ENCODE measurements around the gene COL4A6.

Gene COL4A6

GRCh38 chrX:108177351-108178142 is 260.7 kb downstream of the COL4A6 start:
- Histone ChIP-seq H3K4me3 (ENCODE audit: low read depth, low read length) (no peak overlapping the region), H3K27me3 (ENCODE audit: insufficient read depth, low read length) (no peaks in the 10 kb centered on the region), H3K27ac (ENCODE audit: low read depth, low read length) (no peak overlapping the region)

GRCh38 chrX:108173874-108174273 is 264.3 kb downstream of the COL4A6 start:
- H3K36me3 ChIP-seq (ENCODE audit: insufficient read depth, low read length) = no peaks in the 10 kb centered on the region
- H3K27me3 ChIP-seq (ENCODE audit: insufficient read depth, low read length) = no peaks in the 10 kb centered on the region
- H3K4me1 ChIP-seq (ENCODE audit: control insufficient read depth, insufficient read depth, low read length, unreplicated experiment) = peaks cover 2% of the 10 kb centered on the region
- no peak overlapping the region for H3K27ac ChIP-seq (ENCODE audit: low read depth, low read length)
- H3K4me3 ChIP-seq (ENCODE audit: low read depth, low read length) = no peak overlapping the region
- H2AFZ ChIP-seq (ENCODE audit: low read length, unreplicated experiment) = no peak overlapping the region
- H3K79me2 ChIP-seq (ENCODE audit: control insufficient read depth, insufficient read depth, low read length, unreplicated experiment) = no peaks in the 10 kb centered on the region

More at GRCh38 chrX:108177351-108178142, 260.7 kb downstream of the COL4A6 start:
- Histone ChIP-seq H2AFZ (ENCODE audit: low read length, unreplicated experiment) (no peak overlapping the region), H3K4me1 (ENCODE audit: control insufficient read depth, insufficient read depth, low read length, unreplicated experiment) (peaks cover 2% of the 10 kb centered on the region), H3K36me3 (ENCODE audit: insufficient read depth, low read length) (no peaks in the 10 kb centered on the region), H3K79me2 (ENCODE audit: control insufficient read depth, insufficient read depth, low read length, unreplicated experiment) (no peaks in the 10 kb centered on the region)

GRCh38 chrX:108171671-108172070 is 266.6 kb downstream of the COL4A6 start:
- Histone ChIP-seq H3K4me1 (ENCODE audit: control insufficient read depth, insufficient read depth, low read length, unreplicated experiment) (peaks cover 13% of the 10 kb centered on the region), H3K27ac (ENCODE audit: low read depth, low read length) (no peak overlapping the region), H3K27me3 (ENCODE audit: insufficient read depth, low read length) (no peaks in the 10 kb centered on the region), H3K36me3 (ENCODE audit: insufficient read depth, low read length) (no peaks in the 10 kb centered on the region), H3K4me3 (ENCODE audit: low read depth, low read length) (no peak overlapping the region), H2AFZ (ENCODE audit: low read length, unreplicated experiment) (no peak overlapping the region), H3K79me2 (ENCODE audit: control insufficient read depth, insufficient read depth, low read length, unreplicated experiment) (no peaks in the 10 kb centered on the region)

- H3K79me2 ChIP-seq (ENCODE audit: control insufficient read depth, insufficient read depth, low read length, unreplicated experiment) = no peaks in the 10 kb centered on the region
These were observed 268.5 kb downstream of the COL4A6 start for GRCh38 chrX:108169768-108170167.

GRCh38 chrX:108168961-108169740 is 269.1 kb downstream of the COL4A6 start:
- no peaks in the 10 kb centered on the region for H3K36me3 ChIP-seq (ENCODE audit: insufficient read depth, low read length)
- H3K4me1 ChIP-seq (ENCODE audit: control insufficient read depth, insufficient read depth, low read length, unreplicated experiment) = peaks cover 21% of the 10 kb centered on the region
- H3K27ac ChIP-seq (ENCODE audit: low read depth, low read length) = no peak overlapping the region
- no peaks in the 10 kb centered on the region for H3K79me2 ChIP-seq (ENCODE audit: control insufficient read depth, insufficient read depth, low read length, unreplicated experiment)
- no peak overlapping the region for H3K4me3 ChIP-seq (ENCODE audit: low read depth, low read length)
- no peaks in the 10 kb centered on the region for H3K27me3 ChIP-seq (ENCODE audit: insufficient read depth, low read length)
- no peak overlapping the region for H2AFZ ChIP-seq (ENCODE audit: low read length, unreplicated experiment)

More at GRCh38 chrX:108169768-108170167, 268.5 kb downstream of the COL4A6 start:
- H3K4me3 ChIP-seq (ENCODE audit: low read depth, low read length) = no peak overlapping the region
- peaks cover 21% of the 10 kb centered on the region for H3K4me1 ChIP-seq (ENCODE audit: control insufficient read depth, insufficient read depth, low read length, unreplicated experiment)
- H3K27me3 ChIP-seq (ENCODE audit: insufficient read depth, low read length) = no peaks in the 10 kb centered on the region
- no peaks in the 10 kb centered on the region for H3K36me3 ChIP-seq (ENCODE audit: insufficient read depth, low read length)
- H2AFZ ChIP-seq (ENCODE audit: low read length, unreplicated experiment) = no peak overlapping the region
- no peak overlapping the region for H3K27ac ChIP-seq (ENCODE audit: low read depth, low read length)

GRCh38 chrX:108167211-108167872 is 270.9 kb downstream of the COL4A6 start:
- no peaks in the 10 kb centered on the region for H3K36me3 ChIP-seq (ENCODE audit: insufficient read depth, low read length)
- no peaks in the 10 kb centered on the region for H3K79me2 ChIP-seq (ENCODE audit: control insufficient read depth, insufficient read depth, low read length, unreplicated experiment)
- no peak overlapping the region for H3K4me3 ChIP-seq (ENCODE audit: low read depth, low read length)
- no peaks in the 10 kb centered on the region for H3K27me3 ChIP-seq (ENCODE audit: insufficient read depth, low read length)
- peaks cover 18% of the 10 kb centered on the region for H3K4me1 ChIP-seq (ENCODE audit: control insufficient read depth, insufficient read depth, low read length, unreplicated experiment)
- H3K27ac ChIP-seq (ENCODE audit: low read depth, low read length) = no peak overlapping the region
- H2AFZ ChIP-seq (ENCODE audit: low read length, unreplicated experiment) = no peak overlapping the region

GRCh38 chrX:108165383-108166111 is 272.7 kb downstream of the COL4A6 start:
- H3K4me1 ChIP-seq (ENCODE audit: control insufficient read depth, insufficient read depth, low read length, unreplicated experiment) = peaks cover 18% of the 10 kb centered on the region
- no peak overlapping the region for H3K4me3 ChIP-seq (ENCODE audit: low read depth, low read length)
- no peaks in the 10 kb centered on the region for H3K79me2 ChIP-seq (ENCODE audit: control insufficient read depth, insufficient read depth, low read length, unreplicated experiment)
- no peak overlapping the region for H2AFZ ChIP-seq (ENCODE audit: low read length, unreplicated experiment)
- H3K36me3 ChIP-seq (ENCODE audit: insufficient read depth, low read length) = no peaks in the 10 kb centered on the region
- peak overlapping the region; percentile 21; the same call in 1 of the 2 replicates for H3K27ac ChIP-seq (ENCODE audit: low read depth, low read length)
- H3K27me3 ChIP-seq (ENCODE audit: insufficient read depth, low read length) = no peaks in the 10 kb centered on the region

GRCh38 chrX:108163333-108164082 is 274.7 kb downstream of the COL4A6 start:
- Histone ChIP-seq H3K4me1 (ENCODE audit: control insufficient read depth, insufficient read depth, low read length, unreplicated experiment) (peaks cover 18% of the 10 kb centered on the region), H3K27ac (ENCODE audit: low read depth, low read length) (no peak overlapping the region), H3K27me3 (ENCODE audit: insufficient read depth, low read length) (no peaks in the 10 kb centered on the region), H2AFZ (ENCODE audit: low read length, unreplicated experiment) (no peak overlapping the region), H3K36me3 (ENCODE audit: insufficient read depth, low read length) (no peaks in the 10 kb centered on the region), H3K79me2 (ENCODE audit: control insufficient read depth, insufficient read depth, low read length, unreplicated experiment) (no peaks in the 10 kb centered on the region), H3K4me3 (ENCODE audit: low read depth, low read length) (no peak overlapping the region)

GRCh38 chrX:108162265-108162664 is 276.0 kb downstream of the COL4A6 start:
- Histone ChIP-seq H3K4me3 (ENCODE audit: low read depth, low read length) (no peak overlapping the region), H2AFZ (ENCODE audit: low read length, unreplicated experiment) (no peak overlapping the region), H3K36me3 (ENCODE audit: insufficient read depth, low read length) (no peaks in the 10 kb centered on the region), H3K4me1 (ENCODE audit: control insufficient read depth, insufficient read depth, low read length, unreplicated experiment) (peaks cover 13% of the 10 kb centered on the region), H3K27ac (ENCODE audit: low read depth, low read length) (no peak overlapping the region), H3K79me2 (ENCODE audit: control insufficient read depth, insufficient read depth, low read length, unreplicated experiment) (no peaks in the 10 kb centered on the region), H3K27me3 (ENCODE audit: insufficient read depth, low read length) (no peaks in the 10 kb centered on the region)

Data from ACC112 (cell line).